Erythroblast (primary cell): ENCODE data around the gene TAF7L.

Source experiments
- GATA1 ChIP-seq: IDR thresholded peaks from 2 replicates; pipeline ENCODE4 v1.6.1; 2011; ENCODE audit warnings: low read depth, mild to moderate bottlenecking, control low read depth, low read length, moderate library complexity
- POLR2A ChIP-seq: IDR thresholded peaks from 2 replicates; pipeline ENCODE4 v1.6.1; 2011; ENCODE audit warnings: mild to moderate bottlenecking, low read length

GRCh38 chrX:101257448-101258258 lies 33.5 kb downstream of the TAF7L start:
- TF ChIP-seq POLR2A (no peak), GATA1 (no peak)
